ENCODE data around the gene TMC5.
A peak's percentile ranks its signal among the peaks of the same experiment; 100 is the strongest.

The TMC5 gene

GRCh38 chr16:19506965-19507364 is 89.3 kb downstream of the TMC5 start:
- H3K27ac ChIP-seq (ENCODE audit: low read depth, low read length) = no peak overlapping the region
- H2AK5ac ChIP-seq (ENCODE audit: low read length) = no peak overlapping the region
- H3K4me3 ChIP-seq (ENCODE audit: low read depth, low read length) = no peak overlapping the region
- H3K4me2 ChIP-seq (ENCODE audit: low read length) = no peak overlapping the region
- no peak overlapping the region for H2AFZ ChIP-seq (ENCODE audit: insufficient read depth, low read length, poor library complexity)
- no peak overlapping the region for H2BK5ac ChIP-seq (ENCODE audit: low read depth, low read length, poor library complexity)
- H3K4ac ChIP-seq (ENCODE audit: low read depth, low read length) = no peak overlapping the region
- no peak overlapping the region for H4K91ac ChIP-seq (ENCODE audit: low read depth, low read length)
- no peak overlapping the region for H4K8ac ChIP-seq (ENCODE audit: low read depth, low read length)
- no peaks in the 10 kb centered on the region for H3K79me2 ChIP-seq (ENCODE audit: control insufficient read depth, insufficient read depth, low read length, poor library complexity)
- no peak overlapping the region for H2BK12ac ChIP-seq (ENCODE audit: low read length)
- no peak overlapping the region for H3K14ac ChIP-seq (ENCODE audit: low read length)
- no peak overlapping the region for H3K9ac ChIP-seq (ENCODE audit: low read length)
- no peak overlapping the region for H3K23ac ChIP-seq (ENCODE audit: low read length)
- no peak for DNase-seq
- H3K27me3 ChIP-seq (ENCODE audit: insufficient read depth, low read length) = no peaks in the 10 kb centered on the region
- H3K4me1 ChIP-seq (ENCODE audit: control insufficient read depth in 1 of 2, insufficient read depth in 2 of 2, low read length in 2 of 2) = no peaks in the 10 kb centered on the region
- no peak overlapping the region for H3K18ac ChIP-seq (ENCODE audit: low read length)
- H3K79me1 ChIP-seq (ENCODE audit: low read length) = no peaks in the 10 kb centered on the region
- whole genome bisulfite sequencing (ENCODE audit: extremely low coverage, insufficient coverage, insufficient read length) = no CpG with 5 or more reads among the region's 4 CpGs
- peaks cover 11 to 17% of the 10 kb centered on the region in 2 experiments for H3K36me3 ChIP-seq (ENCODE audit: control insufficient read depth in 1 of 2, insufficient read depth in 2 of 2, low read length in 2 of 2)
- H3K9me3 ChIP-seq (ENCODE audit: insufficient read depth, low read depth, low read length) = no peaks in the 10 kb centered on the region
- H2BK120ac ChIP-seq (ENCODE audit: insufficient read depth, low read length, poor library complexity) = no peak overlapping the region
- no peak overlapping the region for H4K12ac ChIP-seq (ENCODE audit: low read depth, low read length)

- Histone ChIP-seq H2AFZ (ENCODE audit: insufficient read depth, low read length, poor library complexity) (no peak overlapping the region), H2AK5ac (ENCODE audit: low read length) (no peak overlapping the region), H4K91ac (ENCODE audit: low read depth, low read length) (no peak overlapping the region), H2BK12ac (ENCODE audit: low read length) (no peak overlapping the region), H3K79me2 (ENCODE audit: control insufficient read depth, insufficient read depth, low read length, poor library complexity) (no peaks in the 10 kb centered on the region), H3K4me3 (ENCODE audit: low read depth, low read length) (no peak overlapping the region), H3K36me3 (ENCODE audit: control insufficient read depth in 1 of 2, insufficient read depth in 2 of 2, low read length in 2 of 2) (peaks cover 8 to 13% of the 10 kb centered on the region in 2 experiments), H3K4me1 (ENCODE audit: control insufficient read depth in 1 of 2, insufficient read depth in 2 of 2, low read length in 2 of 2) (no peaks in the 10 kb centered on the region), H4K12ac (ENCODE audit: low read depth, low read length) (no peak overlapping the region), H3K23ac (ENCODE audit: low read length) (no peak overlapping the region), H3K27me3 (ENCODE audit: insufficient read depth, low read length) (no peaks in the 10 kb centered on the region), H3K9me3 (ENCODE audit: insufficient read depth, low read depth, low read length) (no peaks in the 10 kb centered on the region), H3K14ac (ENCODE audit: low read length) (no peak overlapping the region), H3K9ac (ENCODE audit: low read length) (no peak overlapping the region), H3K18ac (ENCODE audit: low read length) (no peak overlapping the region), H3K4ac (ENCODE audit: low read depth, low read length) (no peak overlapping the region), H3K4me2 (ENCODE audit: low read length) (no peak overlapping the region), H3K79me1 (ENCODE audit: low read length) (no peaks in the 10 kb centered on the region), H2BK5ac (ENCODE audit: low read depth, low read length, poor library complexity) (no peak overlapping the region), H4K8ac (ENCODE audit: low read depth, low read length) (no peak overlapping the region), H2BK120ac (ENCODE audit: insufficient read depth, low read length, poor library complexity) (no peak overlapping the region), H3K27ac (ENCODE audit: low read depth, low read length) (no peak overlapping the region)
- WGBS (ENCODE audit: extremely low coverage, insufficient coverage, insufficient read length) = no CpG with 5 or more reads among the region's 2 CpGs
- DNase-seq = peak; percentile 56 to 75
Observed at GRCh38 chr16:19507867-19508266, 90.2 kb downstream of the TMC5 start.

GRCh38 chr16:19512297-19512696 is 94.6 kb downstream of the TMC5 start:
- Histone ChIP-seq H3K4ac (ENCODE audit: low read depth, low read length) (no peak overlapping the region), H3K23ac (ENCODE audit: low read length) (no peak overlapping the region), H3K27me3 (ENCODE audit: insufficient read depth, low read length) (no peaks in the 10 kb centered on the region), H3K79me1 (ENCODE audit: low read length) (no peaks in the 10 kb centered on the region), H3K27ac (ENCODE audit: low read depth, low read length) (no peak overlapping the region), H2BK120ac (ENCODE audit: insufficient read depth, low read length, poor library complexity) (no peak overlapping the region), H2AFZ (ENCODE audit: insufficient read depth, low read length, poor library complexity) (no peak overlapping the region), H4K8ac (ENCODE audit: low read depth, low read length) (no peak overlapping the region), H3K14ac (ENCODE audit: low read length) (no peak overlapping the region), H3K4me2 (ENCODE audit: low read length) (no peak overlapping the region), H3K9me3 (ENCODE audit: insufficient read depth, low read depth, low read length) (no peaks in the 10 kb centered on the region), H4K12ac (ENCODE audit: low read depth, low read length) (no peak overlapping the region), H3K18ac (ENCODE audit: low read length) (no peak overlapping the region), H3K36me3 (ENCODE audit: control insufficient read depth in 1 of 2, insufficient read depth in 2 of 2, low read length in 2 of 2) (peaks cover 2 to 9% of the 10 kb centered on the region in 2 experiments), H3K9ac (ENCODE audit: low read length) (no peak overlapping the region), H3K79me2 (ENCODE audit: control insufficient read depth, insufficient read depth, low read length, poor library complexity) (no peaks in the 10 kb centered on the region), H2BK5ac (ENCODE audit: low read depth, low read length, poor library complexity) (no peak overlapping the region), H2BK12ac (ENCODE audit: low read length) (no peak overlapping the region), H3K4me3 (ENCODE audit: low read depth, low read length) (no peak overlapping the region), H4K91ac (ENCODE audit: low read depth, low read length) (no peak overlapping the region), H3K4me1 (ENCODE audit: control insufficient read depth in 1 of 2, insufficient read depth in 2 of 2, low read length in 2 of 2) (no peaks in the 10 kb centered on the region), H2AK5ac (ENCODE audit: low read length) (no peak overlapping the region)
- DNase-seq = no peak

GRCh38 chr16:19513377-19514053 is 95.8 kb downstream of the TMC5 start:
- H3K18ac ChIP-seq (ENCODE audit: low read length) = no peak overlapping the region
- H3K79me2 ChIP-seq (ENCODE audit: control insufficient read depth, insufficient read depth, low read length, poor library complexity) = no peaks in the 10 kb centered on the region
- H2BK120ac ChIP-seq (ENCODE audit: insufficient read depth, low read length, poor library complexity) = no peak overlapping the region
- H3K4ac ChIP-seq (ENCODE audit: low read depth, low read length) = no peak overlapping the region
- no peak overlapping the region for H3K4me3 ChIP-seq (ENCODE audit: low read depth, low read length)
- H3K4me1 ChIP-seq (ENCODE audit: control insufficient read depth in 1 of 2, insufficient read depth in 2 of 2, low read length in 2 of 2) = no peaks in the 10 kb centered on the region
- H3K14ac ChIP-seq (ENCODE audit: low read length) = no peak overlapping the region
- no peak overlapping the region for H4K12ac ChIP-seq (ENCODE audit: low read depth, low read length)
- H4K91ac ChIP-seq (ENCODE audit: low read depth, low read length) = no peak overlapping the region
- no peak overlapping the region for H3K23ac ChIP-seq (ENCODE audit: low read length)
- H3K9me3 ChIP-seq (ENCODE audit: insufficient read depth, low read depth, low read length) = no peaks in the 10 kb centered on the region
- no peak overlapping the region for H2BK5ac ChIP-seq (ENCODE audit: low read depth, low read length, poor library complexity)
- WGBS (ENCODE audit: extremely low coverage, insufficient coverage, insufficient read length) = no CpG with 5 or more reads among the region's 4 CpGs
- H3K27ac ChIP-seq (ENCODE audit: low read depth, low read length) = no peak overlapping the region
- H3K36me3 ChIP-seq (ENCODE audit: control insufficient read depth in 1 of 2, insufficient read depth in 2 of 2, low read length in 2 of 2) = peaks cover 2 to 9% of the 10 kb centered on the region in 2 experiments
- H3K9ac ChIP-seq (ENCODE audit: low read length) = no peak overlapping the region
- no peaks in the 10 kb centered on the region for H3K27me3 ChIP-seq (ENCODE audit: insufficient read depth, low read length)
- H2AK5ac ChIP-seq (ENCODE audit: low read length) = no peak overlapping the region
- no peak overlapping the region for H3K4me2 ChIP-seq (ENCODE audit: low read length)
- no peak overlapping the region for H2AFZ ChIP-seq (ENCODE audit: insufficient read depth, low read length, poor library complexity)
- H3K79me1 ChIP-seq (ENCODE audit: low read length) = no peaks in the 10 kb centered on the region
- DNase-seq = no peak
- no peak overlapping the region for H2BK12ac ChIP-seq (ENCODE audit: low read length)
- no peak overlapping the region for H4K8ac ChIP-seq (ENCODE audit: low read depth, low read length)
